GM18520 (cell line): ENCODE results near the gene AKAP7.
"Not testable (repeated sequence)": the region's sequence is repeated elsewhere in the genome, so short reads cannot be mapped to it uniquely, and the experiment has no call there.

Experiments
- ATAC-seq: cut with Tn5 transposase; IDR thresholded peaks from one replicate; pipeline ENCODE4 v1.9.1; 2021; ENCODE audit not compliant: unreplicated experiment

AKAP7 gene

DNA sequence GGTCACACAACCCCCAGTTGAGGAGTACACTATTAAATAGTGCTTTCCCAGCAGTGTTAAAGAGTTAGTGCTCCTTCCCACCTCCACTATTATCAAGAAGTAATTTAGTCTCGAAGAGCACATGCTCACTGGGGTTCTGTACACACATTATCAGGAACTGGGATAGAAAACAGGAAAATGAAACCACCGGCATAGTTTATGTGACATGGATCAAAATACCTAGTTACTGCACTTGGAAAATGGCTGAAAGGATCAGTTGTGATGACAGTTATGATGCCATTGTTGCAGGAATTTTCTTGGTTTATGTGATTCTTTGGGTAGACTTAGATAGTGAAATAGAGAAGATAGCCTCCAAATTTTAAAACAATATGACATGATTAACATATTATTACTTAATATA, 152.9 kb downstream of the AKAP7 start:
- no peak for ATAC-seq

- no peak for ATAC-seq
Observed at GRCh38 chr6:131290955-131291354, 155.7 kb downstream of the AKAP7 start.

- ATAC-seq = no peak
Observed at GRCh38 chr6:131292145-131292938, 157.1 kb downstream of the AKAP7 start.

GRCh38 chr6:131293472-131293911, 158.2 kb downstream of the AKAP7 start:
- ATAC-seq = no peak

GRCh38 chr6:131295081-131295480, 159.8 kb downstream of the AKAP7 start:
- no peak for ATAC-seq

GRCh38 chr6:131300826-131301225, 165.6 kb downstream of the AKAP7 start:
- ATAC-seq = not testable (repeated sequence)

- ATAC-seq = no peak
Observed at GRCh38 chr6:131303338-131303930, 168.2 kb downstream of the AKAP7 start.

DNA sequence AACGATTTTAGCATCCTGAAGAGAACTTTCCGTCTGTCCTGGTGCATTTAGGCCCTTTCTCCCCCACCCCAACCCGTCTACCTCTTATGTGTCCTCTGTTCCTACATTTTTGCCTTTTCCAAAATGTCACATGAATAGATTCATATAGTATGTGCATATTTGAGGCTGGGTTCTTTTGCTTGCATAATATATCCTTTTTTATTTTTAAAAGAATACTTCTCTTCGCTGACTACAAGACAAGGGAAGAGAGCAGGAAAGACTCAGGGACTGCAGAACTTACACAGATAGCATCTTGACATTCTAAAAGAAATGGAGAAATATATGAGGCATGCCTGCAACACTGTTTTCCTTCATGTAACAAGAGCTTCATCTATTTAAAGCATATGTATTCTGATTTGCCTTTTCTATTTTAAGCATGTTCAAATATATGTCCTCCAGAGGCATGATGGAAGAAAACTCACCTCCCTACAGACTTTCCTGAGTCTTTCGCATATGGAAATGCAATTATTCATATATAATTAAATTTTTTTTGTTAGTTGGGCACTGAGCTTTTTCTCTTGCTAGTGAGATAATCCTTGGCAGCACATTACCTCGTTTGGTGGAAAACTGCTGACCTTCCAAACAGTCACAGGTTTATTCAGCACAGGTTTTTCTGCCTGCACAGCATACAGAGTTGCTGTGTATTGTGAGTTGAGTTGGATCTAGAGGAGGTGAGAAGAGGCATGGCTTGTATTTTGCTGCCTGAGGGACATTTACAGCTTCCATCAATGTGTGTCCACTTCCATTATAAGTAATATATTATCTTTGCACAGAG, 170.0 kb downstream of the AKAP7 start:
- no peak for ATAC-seq

- no peak for ATAC-seq
Observed at GRCh38 chr6:131309437-131309836, 174.2 kb downstream of the AKAP7 start.

DNA sequence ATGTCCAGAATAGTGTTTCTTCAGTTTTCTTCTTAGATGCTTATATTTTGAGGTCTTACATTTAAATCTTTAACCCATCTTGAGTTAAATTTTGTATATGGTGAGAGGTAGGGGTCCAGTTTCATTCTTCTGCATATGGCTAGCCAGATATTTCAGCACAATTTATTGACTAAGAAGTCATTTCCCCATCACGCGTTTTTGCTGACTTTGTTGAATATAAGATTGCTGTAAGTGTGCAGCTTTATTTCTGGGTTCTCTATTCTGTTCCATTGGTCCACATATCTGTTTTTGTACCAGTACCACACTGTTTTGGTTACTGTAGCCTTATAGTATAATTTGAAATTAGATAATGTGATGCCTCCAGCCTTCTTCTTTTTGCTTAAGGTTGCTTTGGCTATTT, 179.6 kb downstream of the AKAP7 start:
- ATAC-seq = no peak

DNA sequence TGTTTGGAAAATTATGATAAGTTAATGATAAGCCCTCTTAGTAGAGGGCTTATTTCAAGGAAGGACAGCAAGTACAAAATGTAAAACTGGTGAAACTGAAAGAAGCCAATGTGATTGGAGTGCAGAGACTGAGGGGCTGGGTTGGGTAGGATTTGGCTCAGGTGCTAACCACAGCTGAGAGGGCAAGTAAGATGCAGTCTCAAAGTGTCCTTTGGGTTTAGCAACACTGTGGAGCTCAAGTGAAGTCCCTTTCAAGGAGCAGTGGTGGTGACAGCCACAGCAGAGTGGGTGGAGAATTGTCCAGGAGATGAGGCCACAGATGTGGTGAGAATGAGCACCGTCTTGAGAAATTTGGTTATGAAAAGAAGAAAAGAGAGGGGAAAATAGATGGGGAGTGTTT, 181.4 kb downstream of the AKAP7 start:
- no peak for ATAC-seq

- no peak for ATAC-seq
Observed at GRCh38 chr6:131317516-131317915, 182.2 kb downstream of the AKAP7 start.

GRCh38 chr6:131321589-131321988, 186.3 kb downstream of the AKAP7 start:
- ATAC-seq = no peak

DNA sequence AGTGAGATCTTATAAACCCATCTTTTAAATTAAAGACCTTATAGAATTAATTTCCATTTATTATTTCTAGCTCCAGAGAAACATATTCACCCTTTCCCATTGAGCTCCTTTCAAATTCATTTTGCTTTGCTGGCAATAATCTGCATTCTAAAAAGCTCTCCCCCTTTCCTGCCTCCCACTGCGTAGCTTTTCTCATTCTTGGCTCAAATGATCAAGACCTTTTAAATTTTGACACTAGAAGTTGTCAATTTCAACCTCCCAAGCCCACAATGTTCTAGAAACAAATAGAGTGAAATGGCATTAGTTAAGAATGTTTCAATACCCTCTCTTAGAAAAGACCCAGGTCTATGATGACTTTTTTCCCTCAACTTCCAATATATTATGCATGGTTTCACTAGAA, 186.9 kb downstream of the AKAP7 start:
- ATAC-seq = no peak

- ATAC-seq = not testable (repeated sequence)
Observed at GRCh38 chr6:131325669-131326068, 190.4 kb downstream of the AKAP7 start.

- ATAC-seq = not testable (repeated sequence)
Observed at GRCh38 chr6:131328727-131329126, 193.5 kb downstream of the AKAP7 start.

GRCh38 chr6:131331151-131331550, 195.9 kb downstream of the AKAP7 start:
- ATAC-seq = no peak

- ATAC-seq = no peak
Observed at GRCh38 chr6:131331873-131332781, 196.9 kb downstream of the AKAP7 start.
